ENCODE data around the gene ANKRD11.

DNA sequence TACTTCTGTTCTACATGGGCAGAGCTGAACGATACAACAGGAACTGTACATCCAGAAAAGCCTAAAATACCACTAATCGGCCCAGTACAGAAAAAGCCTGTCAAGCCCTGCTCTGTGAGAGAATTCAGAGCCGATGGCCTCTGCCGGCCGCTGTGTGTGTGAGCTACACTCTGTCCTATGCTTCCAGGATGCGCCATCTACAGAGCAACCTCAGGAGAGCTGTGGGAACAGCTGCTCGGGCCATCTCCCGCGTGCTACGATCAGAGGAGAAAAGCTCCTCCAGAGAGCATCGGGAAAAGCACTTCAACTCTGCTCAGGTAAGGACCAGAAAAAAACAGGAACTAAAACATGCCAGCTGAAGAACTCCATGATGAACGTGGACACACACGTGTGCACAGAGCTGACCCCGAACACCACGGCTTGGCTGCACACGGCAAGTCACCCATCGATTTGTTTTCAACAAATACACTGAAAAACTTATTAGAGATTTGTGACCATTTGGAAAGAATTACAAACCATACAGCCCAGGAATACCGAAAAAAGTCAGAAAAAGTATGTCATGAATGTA is 115.9 kb downstream of the ANKRD11 start:
- TF ChIP-seq, protein P1, sequence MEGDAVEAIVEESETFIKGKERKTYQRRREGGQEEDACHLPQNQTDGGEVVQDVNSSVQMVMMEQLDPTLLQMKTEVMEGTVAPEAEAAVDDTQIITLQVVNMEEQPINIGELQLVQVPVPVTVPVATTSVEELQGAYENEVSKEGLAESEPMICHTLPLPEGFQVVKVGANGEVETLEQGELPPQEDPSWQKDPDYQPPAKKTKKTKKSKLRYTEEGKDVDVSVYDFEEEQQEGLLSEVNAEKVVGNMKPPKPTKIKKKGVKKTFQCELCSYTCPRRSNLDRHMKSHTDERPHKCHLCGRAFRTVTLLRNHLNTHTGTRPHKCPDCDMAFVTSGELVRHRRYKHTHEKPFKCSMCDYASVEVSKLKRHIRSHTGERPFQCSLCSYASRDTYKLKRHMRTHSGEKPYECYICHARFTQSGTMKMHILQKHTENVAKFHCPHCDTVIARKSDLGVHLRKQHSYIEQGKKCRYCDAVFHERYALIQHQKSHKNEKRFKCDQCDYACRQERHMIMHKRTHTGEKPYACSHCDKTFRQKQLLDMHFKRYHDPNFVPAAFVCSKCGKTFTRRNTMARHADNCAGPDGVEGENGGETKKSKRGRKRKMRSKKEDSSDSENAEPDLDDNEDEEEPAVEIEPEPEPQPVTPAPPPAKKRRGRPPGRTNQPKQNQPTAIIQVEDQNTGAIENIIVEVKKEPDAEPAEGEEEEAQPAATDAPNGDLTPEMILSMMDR (IDR thresholded peaks at IDR 0.05) = no peak
- no peak for TF ChIP-seq POLR2A (IDR thresholded peaks at IDR 0.05)
